GM20000 (cell line): ENCODE results near the gene ZNF678.
"Not testable (repeated sequence)": the region's sequence is repeated elsewhere in the genome, so short reads cannot be mapped to it uniquely, and the experiment has no call there.

Experiments used
- DNase-seq: peaks from one replicate; pipeline ENCODE4 v3.0.0; 2012; ENCODE audit warnings: low spot score
- TF ChIP-seq, protein P1 (sequence below): IDR thresholded peaks from 2 replicates; pipeline ENCODE4 v1.5.1; 2012; ENCODE audit warnings: mild to moderate bottlenecking, control low read depth; ENCODE audit errors: extremely low read depth, missing control alignments

Gene ZNF678

DNA sequence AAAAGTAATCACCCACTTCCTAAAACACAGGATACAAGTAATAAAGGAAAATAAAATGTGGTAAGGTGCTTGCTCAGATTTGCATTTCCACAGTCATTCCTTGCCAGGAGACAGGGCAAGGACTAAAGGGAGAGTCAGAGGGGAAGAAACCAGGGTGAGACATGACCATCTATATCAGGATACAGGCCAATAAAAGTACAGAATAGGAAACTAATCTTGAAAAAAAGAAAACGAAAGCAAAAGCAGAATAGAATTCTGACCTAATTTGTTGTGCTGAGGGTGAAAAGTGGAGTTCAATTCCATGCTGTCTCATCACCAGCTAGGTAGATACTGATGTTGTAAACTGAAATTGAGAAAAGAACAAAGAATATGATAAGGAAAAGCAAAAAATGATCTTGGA lies 144.5 kb downstream of the ZNF678 start:
- DNase-seq: no peak
- TF ChIP-seq, protein P1, sequence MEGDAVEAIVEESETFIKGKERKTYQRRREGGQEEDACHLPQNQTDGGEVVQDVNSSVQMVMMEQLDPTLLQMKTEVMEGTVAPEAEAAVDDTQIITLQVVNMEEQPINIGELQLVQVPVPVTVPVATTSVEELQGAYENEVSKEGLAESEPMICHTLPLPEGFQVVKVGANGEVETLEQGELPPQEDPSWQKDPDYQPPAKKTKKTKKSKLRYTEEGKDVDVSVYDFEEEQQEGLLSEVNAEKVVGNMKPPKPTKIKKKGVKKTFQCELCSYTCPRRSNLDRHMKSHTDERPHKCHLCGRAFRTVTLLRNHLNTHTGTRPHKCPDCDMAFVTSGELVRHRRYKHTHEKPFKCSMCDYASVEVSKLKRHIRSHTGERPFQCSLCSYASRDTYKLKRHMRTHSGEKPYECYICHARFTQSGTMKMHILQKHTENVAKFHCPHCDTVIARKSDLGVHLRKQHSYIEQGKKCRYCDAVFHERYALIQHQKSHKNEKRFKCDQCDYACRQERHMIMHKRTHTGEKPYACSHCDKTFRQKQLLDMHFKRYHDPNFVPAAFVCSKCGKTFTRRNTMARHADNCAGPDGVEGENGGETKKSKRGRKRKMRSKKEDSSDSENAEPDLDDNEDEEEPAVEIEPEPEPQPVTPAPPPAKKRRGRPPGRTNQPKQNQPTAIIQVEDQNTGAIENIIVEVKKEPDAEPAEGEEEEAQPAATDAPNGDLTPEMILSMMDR: no peak

DNA sequence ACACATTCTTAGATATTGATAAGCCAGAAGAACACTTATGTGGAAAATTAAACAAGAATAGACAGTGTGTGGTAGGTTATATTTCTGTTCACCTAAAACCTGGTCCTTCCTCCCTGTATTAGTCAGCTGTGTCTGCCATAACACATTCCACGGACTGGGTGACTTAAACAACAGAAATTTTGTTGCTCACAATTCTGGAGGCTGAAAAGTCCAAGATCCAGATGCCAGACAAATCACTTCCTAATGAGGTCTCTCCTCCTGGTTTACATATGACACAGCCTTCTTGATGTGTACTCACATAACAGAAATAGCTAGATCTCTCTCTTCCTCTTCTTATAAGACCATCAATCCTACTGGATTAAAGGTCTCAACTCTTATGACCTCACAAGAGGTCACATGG lies 146.1 kb downstream of the ZNF678 start:
- TF ChIP-seq, protein P1: no peak
- no peak for DNase-seq

DNA sequence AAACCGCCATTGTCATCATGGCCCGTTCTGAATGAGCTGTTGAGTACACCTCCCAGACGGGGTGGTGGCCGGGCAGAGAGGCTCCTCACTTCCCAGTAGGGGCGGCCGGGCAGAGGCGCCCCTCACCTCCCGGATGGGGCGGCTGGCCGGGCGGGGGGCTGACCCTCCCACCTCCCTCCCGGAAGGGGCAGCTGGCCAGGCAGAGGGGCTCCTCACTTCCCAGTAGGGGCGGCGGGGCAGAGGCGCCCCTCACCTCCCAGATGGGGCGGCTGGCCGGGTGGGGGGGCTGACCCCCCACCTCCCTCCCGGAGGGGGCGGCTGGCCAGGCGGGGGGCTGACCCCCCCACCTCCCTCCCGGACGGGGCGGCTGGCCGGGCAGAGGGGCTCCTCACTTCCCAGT lies 147.1 kb downstream of the ZNF678 start:
- not testable (repeated sequence) for DNase-seq

DNA sequence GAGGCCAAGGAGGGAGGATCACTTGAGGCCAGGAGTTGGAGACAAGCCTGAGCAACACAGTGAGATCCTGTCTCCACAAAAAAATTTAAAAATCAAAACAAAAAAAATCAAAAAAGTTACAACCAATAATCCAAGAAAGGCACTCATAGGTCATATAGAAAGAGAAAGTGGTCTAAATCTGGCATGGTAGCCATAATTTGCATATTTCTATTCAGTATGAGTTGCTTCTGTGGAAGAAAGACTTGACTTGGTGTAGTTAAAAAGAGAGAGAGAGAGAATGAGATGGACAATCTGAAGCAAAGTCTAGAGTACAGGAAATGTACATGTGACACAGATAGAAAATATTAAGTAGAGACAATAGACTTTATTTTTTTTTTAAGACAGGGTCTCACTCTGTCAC lies 149.3 kb downstream of the ZNF678 start:
- peak; percentile 54 for DNase-seq
- TF ChIP-seq, protein P1: no peak

DNA sequence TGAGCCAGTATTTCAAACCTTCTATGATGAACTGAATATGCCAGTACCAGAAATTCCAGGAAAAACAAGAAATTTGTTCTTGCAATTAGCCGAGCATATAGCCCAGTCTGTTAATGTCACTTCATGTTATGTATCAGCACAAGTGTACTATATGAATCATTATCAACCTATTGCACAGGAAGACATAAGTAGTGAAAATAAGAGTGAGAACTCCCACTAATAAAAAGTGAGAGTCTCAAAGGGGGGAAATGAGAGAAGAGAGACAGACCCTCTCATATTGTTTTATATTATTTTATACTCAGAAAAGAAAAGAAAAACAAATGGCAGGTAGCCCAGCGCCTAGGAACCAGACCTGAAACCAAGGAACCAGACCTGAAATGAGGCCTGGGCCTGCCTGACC lies 155.6 kb downstream of the ZNF678 start:
- DNase-seq: no peak
- TF ChIP-seq, protein P1: no peak

DNA sequence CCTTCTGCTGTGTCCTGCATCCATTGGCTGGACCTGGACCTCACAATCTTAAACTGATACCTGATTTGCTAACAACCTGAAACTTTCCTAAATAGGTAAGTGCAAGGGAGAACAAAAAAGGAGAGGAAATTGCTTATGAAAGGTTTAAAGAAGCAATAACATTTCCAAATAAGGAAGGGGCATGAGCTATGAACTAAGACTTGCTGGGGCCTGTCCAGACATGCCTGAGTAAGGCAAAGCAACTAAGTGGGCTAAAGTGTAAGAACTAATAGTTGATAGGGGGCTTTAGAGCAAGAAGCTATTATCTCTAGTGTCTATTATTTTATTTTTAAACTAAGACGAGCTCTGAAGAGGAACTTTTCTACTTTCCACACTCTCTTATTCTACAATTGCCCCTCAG lies 160.1 kb downstream of the ZNF678 start:
- TF ChIP-seq, protein P1: no peak
- no peak for DNase-seq

DNA sequence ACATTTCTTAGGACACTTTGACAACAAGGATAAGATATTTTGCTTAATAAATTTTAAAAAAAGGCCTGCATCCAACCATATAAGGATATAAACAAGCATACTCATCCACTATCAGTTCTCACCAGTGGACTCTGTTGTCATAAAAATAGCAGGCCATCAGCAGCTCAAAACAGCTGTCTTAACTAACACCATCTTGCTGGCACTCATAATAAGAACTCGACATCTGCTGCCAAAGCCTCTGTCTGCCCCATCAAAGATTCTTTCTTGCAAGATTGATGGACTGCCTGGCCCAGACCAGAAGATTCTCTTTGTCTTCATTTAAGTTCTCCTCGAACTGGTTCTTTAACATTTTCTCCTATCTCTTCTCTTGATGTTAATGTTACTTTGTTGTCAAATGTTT lies 161.7 kb downstream of the ZNF678 start:
- TF ChIP-seq, protein P1: no peak
- no peak for DNase-seq

DNA sequence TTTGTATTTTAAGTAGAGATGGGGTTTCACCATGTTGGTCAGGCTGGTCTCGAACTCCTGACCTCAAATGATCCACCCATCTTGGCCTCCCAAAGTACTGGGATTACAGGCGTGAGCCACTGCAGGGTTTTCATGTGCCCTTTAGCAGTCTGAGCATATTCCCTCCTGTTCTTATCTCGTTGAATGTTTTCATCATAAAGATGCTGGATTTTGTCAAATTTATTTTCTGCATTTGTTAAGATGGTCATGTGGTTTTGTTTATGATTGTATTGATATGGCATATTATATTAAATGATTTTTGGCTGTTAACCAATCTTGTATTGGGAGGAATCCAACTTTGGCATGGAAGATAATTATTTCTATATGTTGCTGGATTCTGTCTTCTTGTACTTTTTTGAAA lies 163.0 kb downstream of the ZNF678 start:
- TF ChIP-seq, protein P1: no peak
- no peak for DNase-seq
